ENCODE measurements around the gene CD300A. TPM values are rescaled to one million over a fixed set of nuclear protein-coding genes. Genes with fewer than 3 reads are reported as not detected.

CD300A gene
- total and polyA plus RNA-seq, 5 donors = 2.2 to 5.7 (median 5.1) TPM

DNA sequence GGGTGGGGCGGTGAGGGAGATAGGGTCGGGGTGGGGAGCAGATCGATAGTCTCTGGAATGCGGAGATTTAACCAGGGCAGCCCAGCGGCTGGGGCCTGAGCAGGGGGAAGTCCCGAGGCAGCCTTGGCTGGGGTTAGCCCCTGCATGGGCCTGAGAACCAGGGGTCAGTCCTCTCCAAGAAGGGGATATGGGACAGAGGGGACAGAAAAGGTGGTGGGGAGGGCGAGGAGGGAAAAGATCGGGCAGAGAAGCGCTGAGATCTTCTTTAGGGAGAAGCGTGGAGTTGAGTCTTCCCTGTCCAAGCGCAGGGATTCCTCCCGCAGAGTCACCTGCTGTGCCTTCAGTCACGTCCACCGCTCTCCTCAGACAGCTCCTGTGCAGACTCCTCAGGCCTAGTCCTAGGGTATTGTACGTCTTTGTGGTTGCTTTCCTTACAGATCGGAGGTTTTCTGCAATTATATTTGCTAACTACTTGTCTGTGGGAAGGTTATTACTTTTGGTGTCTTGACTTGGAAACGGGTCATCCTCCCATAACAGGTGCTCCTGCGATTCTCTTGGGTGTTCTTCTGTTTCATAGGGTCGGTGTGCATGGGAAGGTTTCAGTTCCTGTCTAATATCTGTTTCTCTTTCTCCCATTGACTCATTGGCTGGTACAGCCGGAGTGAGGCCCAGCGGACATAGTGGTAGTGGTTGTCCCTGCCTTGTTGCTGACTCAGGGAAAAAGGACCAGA, 952 bp downstream of the CD300A start:
- Histone ChIP-seq H3K4me1 (ENCODE audit: control insufficient read depth, insufficient read depth, low read length) (no peaks in the 10 kb centered on the region), H3K27ac (ENCODE audit: low read length) (no peak overlapping the region), H3K9me3 (ENCODE audit: control insufficient read depth, low read length) (no peaks in the 10 kb centered on the region), H3K27me3 (ENCODE audit: control insufficient read depth, insufficient read depth) (no peaks in the 10 kb centered on the region), H3K4me3 (ENCODE audit: low read length) (peak overlapping the region; percentile 21)
- DNase-seq (peak in 1 of 3 donors; percentile 63), ATAC-seq (peak; percentile 20 to 23)
- intact Hi-C loops (cut with DNase I) = no loop called here
- 57% methylated on average over 21 of the region's 21 CpGs for WGBS

- ATAC-seq = no peak
- Histone ChIP-seq H3K4me3 (ENCODE audit: low read length) (no peak overlapping the region), H3K4me1 (ENCODE audit: control insufficient read depth, insufficient read depth, low read length) (no peaks in the 10 kb centered on the region), H3K27ac (ENCODE audit: low read length) (no peak overlapping the region), H3K27me3 (ENCODE audit: control insufficient read depth, insufficient read depth) (no peaks in the 10 kb centered on the region), H3K9me3 (ENCODE audit: control insufficient read depth, low read length) (no peaks in the 10 kb centered on the region)
- no peak for DNase-seq
- intact Hi-C loops (cut with DNase I) = no loop called here
- 88% methylated on average over 3 of the region's 3 CpGs for WGBS
These were observed 4.9 kb downstream of the CD300A start for GRCh38 chr17:74471341-74471740.

DNA sequence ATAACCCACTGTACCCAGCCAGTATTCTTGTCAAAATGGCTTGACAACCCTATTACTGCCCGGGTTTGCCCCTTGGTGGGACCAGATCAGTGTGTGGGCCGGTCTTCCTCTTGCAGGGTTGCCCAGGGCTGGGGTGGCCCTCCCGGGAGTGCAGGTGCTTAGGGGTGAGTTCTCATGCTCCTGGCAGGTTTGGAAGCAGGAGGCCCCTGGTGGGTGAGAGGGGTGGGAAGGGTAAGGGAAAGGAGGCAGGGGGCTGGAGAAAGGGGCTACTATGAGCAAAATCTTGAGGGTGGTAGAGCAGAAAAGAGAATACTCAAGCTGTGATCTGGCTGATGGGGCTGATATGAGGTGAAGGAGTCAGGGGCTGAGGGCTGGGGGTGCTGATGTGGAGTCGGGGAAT, 6.5 kb downstream of the CD300A start:
- Histone ChIP-seq H3K9me3 (ENCODE audit: control insufficient read depth, low read length) (no peaks in the 10 kb centered on the region), H3K27ac (ENCODE audit: low read length) (no peak overlapping the region), H3K4me3 (ENCODE audit: low read length) (no peak overlapping the region), H3K27me3 (ENCODE audit: control insufficient read depth, insufficient read depth) (no peaks in the 10 kb centered on the region), H3K4me1 (ENCODE audit: control insufficient read depth, insufficient read depth, low read length) (no peaks in the 10 kb centered on the region)
- no peak for ATAC-seq
- WGBS = 83% methylated on average over 4 of the region's 4 CpGs
- intact Hi-C loops (cut with DNase I) = no loop called here
- DNase-seq = no peak

- Histone ChIP-seq H3K9me3 (ENCODE audit: control insufficient read depth, low read length) (no peaks in the 10 kb centered on the region), H3K4me3 (ENCODE audit: low read length) (no peak overlapping the region), H3K27me3 (ENCODE audit: control insufficient read depth, insufficient read depth) (no peaks in the 10 kb centered on the region), H3K27ac (ENCODE audit: low read length) (no peak overlapping the region), H3K4me1 (ENCODE audit: control insufficient read depth, insufficient read depth, low read length) (no peaks in the 10 kb centered on the region)
- WGBS = 82% methylated on average over 8 of the region's 8 CpGs
- DNase-seq (no peak), ATAC-seq (no peak)
- intact Hi-C loops (cut with DNase I) = no loop called here
These were observed 6.9 kb downstream of the CD300A start for GRCh38 chr17:74473294-74473693.

GRCh38 chr17:74474043-74474792, 7.8 kb downstream of the CD300A start:
- H3K9me3 ChIP-seq (ENCODE audit: control insufficient read depth, low read length) = no peaks in the 10 kb centered on the region
- no peak for DNase-seq
- no peaks in the 10 kb centered on the region for H3K4me1 ChIP-seq (ENCODE audit: control insufficient read depth, insufficient read depth, low read length)
- no peak for ATAC-seq
- intact Hi-C loops (cut with DNase I) = no loop called here
- no peak overlapping the region for H3K27ac ChIP-seq (ENCODE audit: low read length)
- H3K4me3 ChIP-seq (ENCODE audit: low read length) = no peak overlapping the region
- no peaks in the 10 kb centered on the region for H3K27me3 ChIP-seq (ENCODE audit: control insufficient read depth, insufficient read depth)
- WGBS = 81% methylated on average over 9 of the region's 9 CpGs

- 90% methylated on average over 4 of the region's 4 CpGs for WGBS
- no peak overlapping the region for H3K27ac ChIP-seq (ENCODE audit: low read length)
- H3K4me1 ChIP-seq (ENCODE audit: control insufficient read depth, insufficient read depth, low read length) = no peaks in the 10 kb centered on the region
- ATAC-seq = no peak
- no peaks in the 10 kb centered on the region for H3K27me3 ChIP-seq (ENCODE audit: control insufficient read depth, insufficient read depth)
- H3K4me3 ChIP-seq (ENCODE audit: low read length) = no peak overlapping the region
- H3K9me3 ChIP-seq (ENCODE audit: control insufficient read depth, low read length) = no peaks in the 10 kb centered on the region
- intact Hi-C loops (cut with DNase I) = no loop called here
- no peak for DNase-seq
These were observed 8.8 kb downstream of the CD300A start for GRCh38 chr17:74475189-74475588.

DNA sequence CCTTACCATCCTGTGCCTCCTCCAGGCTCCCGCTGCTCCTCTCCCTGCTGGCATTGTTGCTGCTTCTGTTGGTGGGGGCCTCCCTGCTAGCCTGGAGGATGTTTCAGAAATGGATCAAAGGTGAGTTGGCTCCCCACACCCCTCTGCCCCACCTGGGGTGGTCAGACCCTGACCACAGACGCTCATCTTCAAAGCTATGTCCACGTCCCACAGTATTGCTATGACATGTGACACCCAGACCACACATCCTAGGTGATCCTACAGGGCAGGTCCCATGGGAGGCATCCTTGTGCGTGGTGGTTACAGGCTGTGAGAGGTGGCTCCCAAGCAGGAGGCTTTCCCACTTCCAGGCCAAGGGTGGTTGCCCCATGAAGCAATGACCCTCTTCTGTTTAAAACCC, 11.0 kb downstream of the CD300A start:
- WGBS = 81% methylated on average over 4 of the region's 4 CpGs
- DNase-seq (no peak), ATAC-seq (no peak)
- H3K4me3 ChIP-seq (ENCODE audit: low read length) = no peak overlapping the region
- no peaks in the 10 kb centered on the region for H3K4me1 ChIP-seq (ENCODE audit: control insufficient read depth, insufficient read depth, low read length)
- intact Hi-C loops (cut with DNase I) = no loop called here
- H3K27me3 ChIP-seq (ENCODE audit: control insufficient read depth, insufficient read depth) = no peaks in the 10 kb centered on the region
- no peak overlapping the region for H3K27ac ChIP-seq (ENCODE audit: low read length)
- H3K9me3 ChIP-seq (ENCODE audit: control insufficient read depth, low read length) = no peaks in the 10 kb centered on the region

- WGBS = 36% methylated on average over 6 of the region's 6 CpGs
- ATAC-seq (peak; percentile 42 to 52), DNase-seq (no peak)
- H3K9me3 ChIP-seq (ENCODE audit: control insufficient read depth, low read length) = no peaks in the 10 kb centered on the region
- intact Hi-C loops (cut with DNase I) = no loop called here
- no peaks in the 10 kb centered on the region for H3K4me1 ChIP-seq (ENCODE audit: control insufficient read depth, insufficient read depth, low read length)
- H3K27me3 ChIP-seq (ENCODE audit: control insufficient read depth, insufficient read depth) = no peaks in the 10 kb centered on the region
- H3K4me3 ChIP-seq (ENCODE audit: low read length) = no peak overlapping the region
- no peak overlapping the region for H3K27ac ChIP-seq (ENCODE audit: low read length)
These were observed 12.1 kb downstream of the CD300A start for GRCh38 chr17:74478420-74479100.

- no peaks in the 10 kb centered on the region for H3K4me1 ChIP-seq (ENCODE audit: control insufficient read depth, insufficient read depth, low read length)
- no peak for ATAC-seq
- H3K27ac ChIP-seq (ENCODE audit: low read length) = no peak overlapping the region
- H3K27me3 ChIP-seq (ENCODE audit: control insufficient read depth, insufficient read depth) = no peaks in the 10 kb centered on the region
- intact Hi-C loops (cut with DNase I) = no loop called here
- H3K9me3 ChIP-seq (ENCODE audit: control insufficient read depth, low read length) = no peaks in the 10 kb centered on the region
- no peak for DNase-seq
- H3K4me3 ChIP-seq (ENCODE audit: low read length) = no peak overlapping the region
- 71% methylated on average over 8 of the region's 8 CpGs for WGBS
These were observed 13.9 kb downstream of the CD300A start for GRCh38 chr17:74480290-74480689.

- no peak for ATAC-seq
- DNase-seq = no peak
- 83% methylated on average over 7 of the region's 7 CpGs for WGBS
- no peak overlapping the region for H3K4me3 ChIP-seq (ENCODE audit: low read length)
- H3K27me3 ChIP-seq (ENCODE audit: control insufficient read depth, insufficient read depth) = no peaks in the 10 kb centered on the region
- H3K4me1 ChIP-seq (ENCODE audit: control insufficient read depth, insufficient read depth, low read length) = no peaks in the 10 kb centered on the region
- no peaks in the 10 kb centered on the region for H3K9me3 ChIP-seq (ENCODE audit: control insufficient read depth, low read length)
- H3K27ac ChIP-seq (ENCODE audit: low read length) = no peak overlapping the region
- intact Hi-C loops (cut with DNase I) = no loop called here
These were observed 15.2 kb downstream of the CD300A start for GRCh38 chr17:74481621-74482020.

GRCh38 chr17:74484066-74484465, 17.6 kb downstream of the CD300A start:
- DNase-seq (no peak), ATAC-seq (no peak)
- 46% methylated on average over 9 of the region's 9 CpGs for WGBS
- intact Hi-C loops (cut with DNase I) = no loop called here
- H3K4me1 ChIP-seq (ENCODE audit: control insufficient read depth, insufficient read depth, low read length) = no peaks in the 10 kb centered on the region
- no peaks in the 10 kb centered on the region for H3K9me3 ChIP-seq (ENCODE audit: control insufficient read depth, low read length)
- no peaks in the 10 kb centered on the region for H3K27me3 ChIP-seq (ENCODE audit: control insufficient read depth, insufficient read depth)
- H3K27ac ChIP-seq (ENCODE audit: low read length) = no peak overlapping the region
- H3K4me3 ChIP-seq (ENCODE audit: low read length) = no peak overlapping the region
